ENCODE measurements around the gene DDX28.
"Not testable (repeated sequence)": the region's sequence is repeated elsewhere in the genome, so short reads cannot be mapped to it uniquely, and the experiment has no call there.

DDX28 gene

DNA sequence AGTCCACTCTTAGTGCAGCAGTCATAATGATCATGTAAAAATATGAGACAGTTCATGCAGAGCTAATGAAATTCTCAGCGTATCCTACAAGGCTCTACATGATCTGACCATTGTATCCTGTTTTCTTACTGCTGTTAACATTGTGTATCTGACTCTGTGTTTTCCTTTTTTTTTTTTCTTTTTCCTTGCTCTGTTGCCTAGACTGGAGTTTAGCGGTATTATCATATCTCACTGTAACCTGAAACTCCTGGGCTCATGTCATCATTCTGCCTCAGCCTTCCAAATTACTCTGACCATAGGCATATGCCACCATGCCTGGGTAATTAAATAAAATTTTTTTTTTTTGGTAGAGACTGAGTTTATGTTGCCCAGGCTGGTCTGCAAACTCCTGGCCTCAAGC, 12.2 kb upstream of the DDX28 start:
- DNase-seq, result no peak

DNA sequence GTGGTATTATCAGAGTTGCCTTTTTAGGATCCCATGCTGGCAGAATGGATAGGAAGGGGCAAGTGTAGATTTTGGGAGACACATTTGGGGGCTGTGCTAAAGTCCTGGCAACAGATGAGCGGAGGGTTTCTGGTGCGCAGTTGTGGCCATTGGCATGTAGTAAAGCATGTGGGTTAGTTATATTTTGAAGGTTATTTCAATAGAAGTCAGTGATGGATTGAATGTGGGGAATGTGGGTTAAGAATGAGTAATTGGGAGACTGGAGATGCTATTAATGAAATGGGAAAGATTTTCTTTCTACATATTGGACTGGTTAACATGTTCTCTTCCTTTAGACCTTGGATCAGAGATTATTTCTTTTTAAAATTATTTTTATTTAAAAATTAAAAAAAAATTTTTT, 10.1 kb upstream of the DDX28 start:
- no peak for DNase-seq

DNA sequence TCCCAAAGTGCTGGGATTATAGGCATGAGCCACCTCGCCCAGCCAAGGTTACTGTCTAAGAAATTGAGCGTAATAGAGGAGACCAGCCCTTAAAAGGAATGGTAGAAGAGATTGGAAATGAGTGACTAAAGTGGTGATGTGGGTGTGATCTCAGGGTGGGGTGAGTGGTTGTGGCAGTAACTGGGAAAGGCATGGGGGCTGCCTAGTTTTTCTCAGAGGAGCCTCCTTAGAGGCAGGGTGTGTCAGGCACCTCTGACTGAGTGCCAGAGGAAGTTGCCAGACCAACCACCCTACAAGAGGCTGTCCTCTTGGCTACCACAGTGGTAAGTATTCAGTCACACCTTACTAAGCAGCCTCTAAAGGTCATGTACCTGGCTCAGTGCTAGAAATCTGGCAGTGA, 8.9 kb upstream of the DDX28 start:
- DNase-seq, result no peak

DNA sequence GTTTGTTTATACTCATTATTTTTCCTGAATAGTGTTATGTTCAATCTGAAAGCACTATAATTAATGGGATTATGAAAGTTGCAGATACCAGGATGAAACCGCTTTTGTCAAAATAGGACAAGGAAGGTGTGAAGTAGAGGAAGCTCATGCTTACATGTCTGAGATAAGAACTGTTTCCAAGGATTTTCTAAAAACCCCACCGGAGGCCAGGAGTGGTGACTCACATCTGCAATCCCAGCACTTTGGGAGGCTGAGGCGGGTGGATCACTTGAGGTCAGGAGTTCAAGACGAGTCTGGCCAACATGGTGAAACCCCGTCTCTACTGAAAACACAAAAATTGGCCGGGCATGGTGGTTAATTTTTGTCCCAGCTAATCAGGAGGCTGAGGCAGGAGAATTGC, 7.1 kb upstream of the DDX28 start:
- not testable (repeated sequence) for DNase-seq

DNA sequence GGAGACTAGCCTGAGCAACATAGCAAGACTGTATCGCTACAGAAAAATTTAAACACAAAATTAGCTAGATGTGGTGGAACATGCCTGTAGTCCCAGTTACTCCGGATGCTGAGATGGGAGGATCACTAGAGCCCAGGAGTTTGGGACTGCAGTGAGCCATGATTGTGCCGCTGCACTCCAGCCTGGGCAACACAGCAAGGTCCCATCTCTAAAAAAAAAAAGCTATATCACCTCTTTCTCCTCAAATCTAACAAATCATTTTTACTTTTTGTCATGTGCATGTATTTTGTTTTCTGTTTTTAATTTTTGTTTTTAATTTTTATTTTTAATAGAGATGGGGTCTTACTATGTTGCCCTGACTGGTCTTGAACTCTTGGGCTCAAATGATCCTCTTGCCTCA, 6.0 kb upstream of the DDX28 start:
- DNase-seq, result no peak

DNA sequence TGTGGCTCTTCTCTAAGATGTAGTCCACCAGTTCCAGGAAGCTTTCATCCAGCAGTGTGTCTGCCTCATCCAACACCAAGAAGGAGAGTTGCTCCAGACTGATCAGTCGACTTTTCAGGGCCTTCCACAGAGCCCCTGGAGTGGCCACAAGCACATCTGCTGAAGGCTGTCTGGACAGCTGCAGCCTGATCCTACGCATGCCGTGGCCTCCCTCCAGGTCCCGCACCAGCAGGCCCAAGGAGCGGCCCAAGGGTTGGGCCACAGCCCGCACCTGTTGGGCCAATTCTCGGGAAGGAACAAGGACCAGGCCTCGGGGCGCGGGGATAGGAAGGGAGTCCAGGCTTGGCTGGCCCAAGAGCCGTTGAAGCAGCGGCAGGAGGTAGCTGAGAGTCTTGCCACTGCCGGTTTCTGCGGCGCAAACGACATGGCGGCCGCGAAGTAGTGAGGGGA, 729 bp downstream of the DDX28 start:
- no peak for DNase-seq

DNA sequence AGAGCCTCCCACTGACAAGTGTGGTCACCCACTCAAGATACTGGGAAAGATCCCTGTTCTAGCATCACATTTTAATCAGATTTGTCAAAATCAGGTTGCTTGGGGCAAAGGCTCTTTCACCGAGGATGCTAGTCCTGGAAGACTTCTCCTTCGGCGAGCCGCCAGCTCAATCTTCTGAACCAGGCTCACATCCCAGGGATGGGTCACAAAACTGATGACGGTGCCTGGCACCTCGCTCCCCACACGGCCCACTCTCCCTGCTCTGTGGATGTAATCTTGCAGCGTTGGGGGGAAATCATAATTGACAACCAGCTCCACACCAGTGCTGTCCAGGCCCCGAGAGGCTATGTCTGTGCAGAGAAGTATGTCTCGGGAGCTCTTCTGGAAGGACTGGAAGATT, 1.5 kb downstream of the DDX28 start:
- DNase-seq, result no peak

DNA sequence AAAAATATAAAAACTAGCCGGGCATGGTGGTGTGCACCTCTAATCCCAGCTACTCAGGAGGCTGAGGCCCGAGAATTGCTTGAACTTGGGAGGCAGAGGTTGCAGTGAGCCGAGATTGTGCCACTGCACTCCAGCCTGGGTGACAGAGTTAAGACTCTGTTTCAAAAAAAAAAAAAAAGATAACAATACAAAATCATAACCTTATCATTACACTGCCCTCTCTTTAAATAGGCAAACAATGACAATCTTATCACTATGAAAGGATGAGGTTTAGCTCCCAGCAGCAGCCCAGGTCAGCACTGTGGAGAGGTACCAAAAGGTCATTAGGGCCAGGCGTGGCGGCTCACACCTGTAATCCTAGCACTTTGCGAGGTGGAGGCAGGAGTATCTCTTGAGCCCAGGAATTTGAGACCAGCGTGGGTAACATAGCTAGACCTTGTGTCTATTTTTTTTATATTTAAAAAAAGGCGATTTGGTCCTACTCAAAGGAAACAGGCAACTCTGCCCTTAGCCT, 3.8 kb downstream of the DDX28 start:
- DNase-seq, result no peak

DNA sequence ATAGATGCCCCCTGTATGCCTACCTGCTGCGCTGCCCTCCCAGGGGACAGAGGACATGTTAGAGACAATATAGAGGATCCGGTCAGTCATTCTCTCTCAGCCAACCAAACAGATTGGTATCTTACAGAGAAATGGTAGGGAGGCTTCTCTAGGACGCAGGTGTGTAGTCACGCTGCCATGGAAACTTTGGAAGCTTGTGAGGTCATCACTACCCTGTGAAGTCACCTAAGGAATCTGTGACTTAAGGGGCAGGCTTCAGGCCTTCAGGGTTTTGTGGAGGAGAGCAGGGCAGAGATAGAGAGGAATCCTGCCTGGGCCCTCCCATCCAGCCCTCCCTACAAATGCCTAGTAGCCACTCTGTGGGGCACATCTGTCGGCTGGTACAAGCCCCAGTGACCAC, 7.4 kb downstream of the DDX28 start, which contains the start of gene DPEP2NB:
Gene DPEP2NB, minus strand, starts transcription at position 231 of the 400 bp plus-strand sequence. Its CDS starts 141 bp downstream, at position 90.
- no peak for DNase-seq

DNA sequence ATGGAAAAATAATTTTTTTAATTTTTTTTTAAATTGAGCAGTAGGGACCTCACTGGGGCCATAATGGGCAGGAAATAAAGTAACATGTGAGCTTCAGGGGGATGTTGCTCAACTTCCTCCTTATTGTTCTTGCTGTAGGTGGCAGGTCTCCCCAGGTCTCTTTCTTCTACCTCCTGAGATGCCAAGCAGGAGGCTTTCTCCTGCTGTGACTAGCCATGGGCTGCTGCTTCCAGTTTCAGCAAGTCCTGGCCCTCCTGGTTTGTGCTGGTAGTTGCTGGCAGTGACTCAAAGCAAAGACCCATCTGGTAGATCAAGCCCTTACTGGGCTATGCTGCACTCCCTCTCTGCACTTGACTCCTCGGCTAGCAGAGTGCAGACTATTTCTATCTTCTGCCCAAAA, 9.6 kb downstream of the DDX28 start:
- no peak for DNase-seq

DNA sequence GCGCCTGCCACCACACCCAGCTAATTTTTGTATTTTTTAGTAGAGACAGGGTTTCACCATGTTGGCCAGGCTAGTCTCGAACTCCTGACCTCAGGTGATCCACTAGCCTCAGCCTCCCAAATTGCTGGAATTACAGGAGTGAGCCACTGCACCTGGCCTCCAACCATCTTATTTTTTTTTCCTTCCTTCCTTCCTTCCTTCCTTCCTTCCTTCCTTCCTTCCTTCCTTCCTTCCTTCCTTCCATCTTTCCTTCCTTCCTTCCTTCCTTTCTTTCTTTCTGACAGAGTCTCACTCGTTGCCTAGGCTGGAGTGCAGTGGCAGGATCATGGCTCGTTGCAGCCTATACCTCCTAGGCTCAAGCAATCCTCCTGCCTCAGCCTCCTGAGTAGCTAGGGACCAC, 13.2 kb downstream of the DDX28 start:
- not testable (repeated sequence) for DNase-seq

DNA sequence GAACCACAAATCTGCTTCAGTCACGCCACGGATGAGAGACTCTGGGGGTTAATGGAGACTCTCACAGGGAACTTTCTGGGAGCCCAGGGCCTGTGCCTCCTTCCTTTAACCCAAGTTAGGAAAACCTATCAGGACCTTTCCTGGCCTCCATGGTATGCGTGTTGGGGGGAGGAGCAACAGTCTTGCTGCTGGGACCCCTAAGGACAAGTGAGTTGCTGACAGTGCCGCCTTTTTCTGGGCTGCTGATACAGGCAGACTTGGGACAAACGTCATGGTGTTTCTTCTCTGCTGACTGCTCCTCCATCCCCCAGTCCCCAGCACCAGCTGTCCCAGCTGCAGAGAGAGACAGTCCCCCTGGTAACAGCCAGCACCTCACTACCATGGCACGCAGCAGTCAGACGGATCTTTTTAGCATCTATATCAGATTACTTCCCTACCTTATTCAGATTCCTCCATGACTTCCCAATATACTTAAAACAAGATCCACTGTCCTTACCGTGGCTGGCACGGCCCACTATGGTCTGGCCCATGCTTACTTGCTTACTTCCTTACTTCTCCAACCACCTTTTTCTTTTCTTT, 13.8 kb downstream of the DDX28 start:
- DNase-seq, result no peak

DNA sequence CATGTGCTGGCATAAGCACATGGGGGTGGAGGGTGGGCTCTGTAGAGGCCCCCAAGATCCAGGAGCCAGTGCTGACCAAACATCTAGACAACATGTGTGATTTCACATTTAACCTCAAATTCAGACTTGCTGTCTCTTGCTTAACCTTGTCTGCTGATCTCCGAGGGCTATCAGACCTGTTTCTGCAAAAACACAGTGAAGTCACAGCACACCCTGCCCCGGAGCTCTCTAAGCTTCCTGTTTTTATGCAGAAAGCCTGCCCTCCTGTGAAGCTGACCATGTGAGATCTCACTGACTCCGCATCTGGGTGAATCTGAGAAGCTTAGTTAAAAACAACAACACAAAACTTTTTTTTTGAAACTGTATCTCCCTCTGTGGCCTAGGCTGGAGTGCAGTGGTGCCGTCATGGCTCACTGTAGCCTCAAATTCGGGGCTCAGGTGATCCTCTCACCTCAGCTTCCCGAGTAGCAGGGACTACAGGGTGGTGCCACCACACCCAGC, 17.2 kb downstream of the DDX28 start:
- DNase-seq, result peak; percentile 84 to 87 (median 85)

DNA sequence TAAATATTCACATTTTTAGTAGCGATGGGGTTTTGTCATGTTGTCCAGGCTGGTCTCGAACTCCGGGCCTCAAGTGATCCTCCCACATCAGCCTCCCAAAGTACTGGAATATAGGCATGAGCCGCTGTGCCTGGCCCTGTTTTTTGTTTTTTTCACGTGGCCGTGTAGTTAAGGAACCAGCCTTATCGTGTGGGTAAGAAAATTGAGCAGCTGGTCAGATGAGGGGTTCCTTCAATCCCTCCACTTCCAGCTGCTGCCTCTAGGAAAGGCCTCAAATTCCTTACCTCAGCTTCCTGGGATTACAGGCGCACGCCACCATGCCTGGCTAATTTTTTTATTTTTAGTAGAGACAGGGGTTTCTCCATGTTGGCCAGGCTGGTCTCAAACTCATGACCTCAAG, 17.8 kb downstream of the DDX28 start:
- no peak for DNase-seq

DNA sequence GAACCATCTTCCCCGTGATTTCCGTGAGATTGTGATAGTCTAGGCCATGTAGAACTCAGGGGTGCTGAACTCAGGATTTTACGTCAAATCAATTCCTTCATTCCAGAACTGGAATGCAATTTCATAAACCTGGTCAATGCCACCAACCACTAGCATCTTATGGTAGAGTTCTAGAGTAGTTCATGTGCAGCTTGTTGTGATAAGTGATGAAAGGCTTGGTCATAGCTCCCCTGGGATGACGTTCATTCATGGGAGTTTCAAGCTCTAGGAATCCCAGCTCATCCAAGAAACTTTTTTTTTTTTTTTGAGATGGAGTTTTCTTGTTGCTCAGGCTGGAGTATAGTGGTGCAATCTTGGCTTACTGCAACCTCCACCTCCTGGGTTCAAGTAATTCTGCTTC, 20.0 kb downstream of the DDX28 start:
- DNase-seq, result no peak

DNA sequence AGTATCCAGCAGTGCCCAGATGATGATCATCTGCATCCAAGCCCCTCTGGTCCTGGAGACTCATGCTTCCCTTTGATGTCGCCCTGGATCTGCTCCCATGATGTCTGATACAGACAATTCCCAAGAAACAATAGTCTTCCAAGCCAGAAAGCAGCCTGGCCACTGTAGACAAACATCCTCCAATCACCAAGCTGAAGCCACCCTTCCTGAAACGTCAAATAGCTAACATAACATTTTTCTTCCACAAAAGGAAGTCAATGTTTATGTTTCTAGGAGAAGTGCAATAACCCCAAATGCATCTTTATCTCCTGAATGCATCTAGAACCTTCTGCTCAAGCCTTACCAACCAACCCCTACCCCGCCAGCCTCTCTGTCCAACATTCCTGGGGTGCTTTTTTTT, 22.6 kb downstream of the DDX28 start:
- no peak for DNase-seq

DNA sequence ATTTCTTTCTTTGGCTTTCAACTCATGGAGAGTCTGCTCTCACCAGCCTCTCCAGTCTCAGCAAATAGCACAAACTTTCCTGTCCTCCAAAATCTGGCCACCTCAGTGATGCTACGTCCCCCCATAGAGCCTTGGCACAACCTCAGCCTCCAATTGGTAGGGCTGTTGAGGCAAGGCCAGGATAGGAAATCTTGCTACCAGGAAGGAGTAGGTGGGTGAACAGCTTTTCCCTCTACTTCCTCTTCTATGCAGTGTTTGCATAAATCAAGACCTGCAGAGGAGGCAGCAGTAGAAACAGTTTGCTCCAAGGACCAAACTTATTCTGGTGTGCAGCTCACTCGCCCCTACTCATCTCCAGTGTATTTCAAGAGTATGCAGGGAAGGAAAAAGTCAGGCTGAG, 23.0 kb downstream of the DDX28 start:
- peak; percentile 55 to 60 (median 57) for DNase-seq

DNA sequence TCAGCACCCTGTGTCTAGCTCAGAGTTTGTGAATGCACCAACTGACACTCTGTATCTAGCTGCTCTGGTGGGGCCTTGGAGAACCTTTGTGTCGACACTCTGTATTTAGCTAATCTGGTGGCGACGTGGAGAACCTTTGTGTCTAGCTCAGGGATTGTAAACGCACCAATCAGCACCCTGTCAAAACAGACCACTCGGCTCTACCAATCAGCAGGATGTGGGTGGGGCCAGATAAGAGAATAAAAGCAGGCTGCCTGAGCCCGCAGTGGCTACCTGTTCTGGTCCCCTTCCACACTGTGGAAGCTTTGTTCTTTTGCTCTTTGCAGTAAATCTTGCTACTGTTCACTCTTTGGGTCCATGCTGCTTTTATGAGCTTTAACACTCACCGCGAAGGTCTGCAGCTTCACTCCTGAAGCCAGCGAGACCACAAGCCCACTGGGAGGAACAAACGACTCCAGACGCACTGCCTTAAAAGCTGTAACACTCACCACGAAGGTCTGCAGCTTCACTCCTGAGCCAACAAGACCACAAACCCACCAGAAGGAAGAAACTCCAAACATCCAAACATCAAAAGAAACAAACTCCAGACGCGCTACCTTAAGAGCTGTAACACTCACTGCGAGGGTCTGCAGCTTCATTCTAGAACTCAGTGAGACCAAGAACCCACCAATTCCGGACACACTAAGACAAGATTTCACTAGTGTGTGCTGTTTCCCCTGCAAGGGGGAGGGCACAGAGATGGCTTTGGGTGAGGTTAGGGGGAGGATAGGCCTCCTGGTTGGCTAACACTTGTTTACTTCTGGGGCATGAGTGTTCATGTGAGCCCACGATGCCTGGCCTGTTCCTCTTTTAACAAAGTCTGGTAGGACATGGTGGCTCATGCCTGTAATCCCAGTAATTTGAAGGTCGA, 24.0 kb downstream of the DDX28 start, which contains the start of gene DPEP2:
Gene DPEP2, minus strand, starts transcription at position 706 of the 910 bp plus-strand sequence. CDS start 6,272 bp downstream, outside the sequence.
- peak; percentile 80 to 84 (median 84) for DNase-seq

DNA sequence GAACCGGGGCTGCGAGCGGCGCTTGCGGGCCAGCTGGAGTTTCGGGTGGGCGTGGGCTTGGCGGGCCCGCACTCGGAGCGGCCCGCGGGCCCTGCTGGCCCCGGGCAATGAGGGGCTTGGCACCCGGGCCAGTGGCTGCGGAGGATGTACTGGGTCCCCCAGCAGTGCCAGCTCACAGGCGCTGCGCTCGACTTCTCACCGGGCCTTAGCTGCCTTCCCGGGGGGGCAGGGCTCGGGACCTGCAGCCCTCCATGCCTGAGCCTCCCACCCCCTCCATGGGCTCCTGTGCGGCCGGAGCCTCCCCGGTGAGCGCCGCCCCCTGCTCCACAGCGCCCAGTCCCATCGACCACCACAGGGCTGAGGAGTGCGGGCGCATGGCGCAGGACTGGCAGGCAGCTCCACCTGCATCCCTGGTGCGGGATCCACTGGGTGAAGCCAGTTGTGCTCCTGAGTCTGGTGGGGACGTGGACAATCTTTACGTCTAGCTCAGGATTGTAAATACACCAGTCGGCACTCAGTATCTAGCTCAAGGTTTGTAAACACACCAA, 24.7 kb downstream of the DDX28 start:
- DNase-seq, result not testable (repeated sequence)

DNA sequence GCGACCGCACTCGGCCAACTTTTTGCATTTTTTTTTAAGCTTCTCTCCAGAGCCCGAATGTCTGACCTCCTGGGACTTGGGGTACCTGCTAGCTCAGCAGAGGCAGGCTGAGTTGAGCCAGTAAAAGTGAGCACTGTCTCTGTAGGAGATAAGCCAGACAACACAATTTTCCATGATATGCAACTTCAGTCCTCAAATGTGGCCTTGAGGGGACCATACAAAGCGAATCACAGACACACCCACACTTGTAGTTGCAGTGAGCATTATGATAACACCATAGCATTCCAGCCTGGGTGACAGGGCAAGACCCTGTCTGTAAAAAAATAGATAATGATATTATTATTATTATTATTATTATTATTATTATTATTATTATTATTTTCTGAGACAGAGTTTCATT, 26.4 kb downstream of the DDX28 start:
- no peak for DNase-seq

DNA sequence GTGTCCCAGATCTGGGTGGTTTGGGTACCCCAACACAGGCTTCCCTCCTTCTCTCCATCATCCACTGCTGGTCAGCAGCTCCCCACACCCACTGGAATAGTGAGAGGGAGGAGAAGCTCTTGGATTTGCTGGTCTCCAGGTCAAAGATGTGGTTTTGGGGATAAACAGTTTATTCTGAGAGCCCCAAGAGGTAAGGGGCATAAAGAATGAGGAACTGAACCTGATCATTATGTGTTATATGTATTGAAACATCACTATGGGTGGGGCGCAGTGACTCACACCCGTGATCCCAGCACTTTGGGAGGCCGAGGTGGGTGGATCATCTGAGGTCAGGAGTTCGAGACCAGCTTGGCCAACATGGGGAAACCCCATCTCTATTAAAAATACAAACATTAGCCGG, 27.6 kb downstream of the DDX28 start:
- peak; percentile 55 to 65 (median 58) for DNase-seq

DNA sequence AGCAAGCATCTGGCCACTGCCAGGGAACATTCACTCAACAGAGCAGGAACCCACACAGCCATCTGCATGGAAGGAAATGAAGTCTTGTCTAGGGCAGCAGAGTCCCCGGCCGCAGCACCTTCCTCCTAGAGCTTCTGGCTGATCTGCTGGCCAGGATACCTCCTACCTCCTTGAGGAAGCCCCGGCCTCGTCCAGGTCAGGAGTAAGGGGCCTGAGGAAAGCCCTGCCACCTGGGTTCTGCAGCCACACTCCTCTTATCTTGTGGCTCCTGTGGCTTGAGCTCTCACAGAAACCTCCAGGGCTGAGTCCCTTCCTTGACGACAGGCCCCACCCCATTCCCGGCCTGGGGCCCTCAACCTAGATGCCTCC, 29.0 kb downstream of the DDX28 start:
- not testable (repeated sequence) for DNase-seq

Data from suppressor macrophage treated with lipopolysaccharide for 1 hour (primary cell).